Subcutaneous abdominal adipose tissue (tissue), 5 donors: Measurements from ENCODE around the gene BNC2.
"Not testable (repeated sequence)": the region's sequence is repeated elsewhere in the genome, so short reads cannot be mapped to it uniquely, and the experiment has no call there.

Source experiments
- H3K27ac ChIP-seq: one replicate; pipeline ENCODE4 v1.7.0; 2013; ENCODE audit warnings: low read depth, mild to moderate bottlenecking, inconsistent platforms, low read length, moderate library complexity
- H3K27me3 ChIP-seq, 5 donors: one replicate each; pipeline ENCODE4 v1.7.0; 2013; ENCODE audit warnings: low read length in 5 of 5, inconsistent platforms in 1 of 5; ENCODE audit not compliant: control insufficient read depth in 5 of 5, insufficient read depth in 4 of 5
- H3K36me3 ChIP-seq, 5 donors: one replicate each; pipeline ENCODE4 v1.7.0; 2013; ENCODE audit warnings: low read length in 5 of 5; ENCODE audit not compliant: control insufficient read depth in 5 of 5, insufficient read depth in 5 of 5
- H3K4me1 ChIP-seq, 5 donors: one replicate each; pipeline ENCODE4 v1.7.0; 2013; ENCODE audit warnings: low read length in 5 of 5, mild to moderate bottlenecking in 3 of 5, moderate library complexity in 1 of 5; ENCODE audit not compliant: control insufficient read depth in 5 of 5, insufficient read depth in 5 of 5
- H3K4me3 ChIP-seq, 5 donors: one replicate each; pipeline ENCODE4 v1.7.0; 2013; ENCODE audit warnings: low read length in 5 of 5, low read depth in 1 of 5
- H3K9ac ChIP-seq, 5 donors: one replicate each; pipeline ENCODE4 v1.7.0; 2013; ENCODE audit warnings: low read length in 5 of 5, mild to moderate bottlenecking in 4 of 5, moderate library complexity in 3 of 5
- H3K9me3 ChIP-seq, 5 donors: one replicate each; pipeline ENCODE4 v1.7.0; 2013; ENCODE audit warnings: low read length in 5 of 5; ENCODE audit not compliant: control insufficient read depth in 5 of 5
- donor health status: healthy.
- donor health status: healthy.
- donor health status: healthy.
- donor health status: healthy.
- donor health status: healthy.

Gene BNC2

DNA sequence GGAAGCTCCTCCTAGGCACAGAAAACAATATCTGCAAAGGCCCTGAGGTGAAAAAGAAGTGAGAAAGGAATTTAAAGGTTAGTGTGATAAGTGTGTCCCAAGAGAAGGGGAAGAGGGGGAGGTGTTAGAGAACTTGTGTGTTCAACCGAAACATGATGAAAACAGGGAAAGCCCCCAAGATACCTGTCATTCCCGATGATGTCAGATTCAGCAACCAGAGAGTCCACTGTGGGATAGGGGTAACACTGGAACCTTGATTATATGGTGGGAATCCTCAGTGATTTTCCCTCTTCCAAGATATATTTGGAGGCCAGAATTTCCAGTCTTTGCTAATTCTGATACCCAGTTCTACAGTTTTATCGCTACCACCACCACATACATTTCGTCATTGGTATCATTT lies 15.5 kb upstream of the BNC2 start:
- Histone ChIP-seq H3K9me3 (no peaks in the 10 kb centered on the region), H3K9ac (no peak overlapping the region), H3K4me1 (peaks cover 0 to 6% (median 0%) of the 10 kb centered on the region in 5 donors), H3K36me3 (no peaks in the 10 kb centered on the region), H3K27ac (no peak overlapping the region), H3K4me3 (no peak overlapping the region), H3K27me3 (no peaks in the 10 kb centered on the region)

DNA sequence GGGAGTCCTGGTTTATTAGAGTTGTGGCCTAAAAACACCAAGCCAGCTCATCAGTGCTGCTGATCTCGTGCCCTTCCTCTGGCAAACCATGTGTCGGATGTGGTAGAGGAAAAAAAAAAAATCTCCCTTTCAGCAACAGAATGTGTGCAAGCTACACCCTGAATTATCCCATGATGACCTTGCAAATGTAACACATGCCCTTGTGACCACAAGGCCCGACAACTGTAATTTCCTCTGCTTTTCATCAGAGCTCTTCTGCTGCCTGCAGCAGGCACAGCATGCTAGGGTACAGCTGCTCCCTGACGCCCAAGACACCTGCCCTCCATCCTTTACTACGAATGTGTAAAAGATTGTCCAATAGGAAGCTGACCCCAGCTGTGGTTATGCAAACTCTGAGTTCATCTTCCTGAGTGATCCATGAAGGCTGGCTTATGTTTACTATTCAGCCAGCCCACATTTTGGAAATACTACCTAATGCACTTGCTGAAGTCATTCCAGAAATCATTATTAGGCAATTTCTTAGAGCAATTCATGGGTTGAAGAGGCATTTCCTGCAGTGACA lies 14.6 kb upstream of the BNC2 start:
- H3K27me3 ChIP-seq, result no peaks in the 10 kb centered on the region
- no peak overlapping the region for H3K4me3 ChIP-seq
- no peaks in the 10 kb centered on the region for H3K36me3 ChIP-seq
- H3K4me1 ChIP-seq, result peaks cover 0 to 9% (median 0%) of the 10 kb centered on the region in 5 donors
- H3K27ac ChIP-seq, result no peak overlapping the region
- H3K9ac ChIP-seq, result no peak overlapping the region
- no peaks in the 10 kb centered on the region for H3K9me3 ChIP-seq

DNA sequence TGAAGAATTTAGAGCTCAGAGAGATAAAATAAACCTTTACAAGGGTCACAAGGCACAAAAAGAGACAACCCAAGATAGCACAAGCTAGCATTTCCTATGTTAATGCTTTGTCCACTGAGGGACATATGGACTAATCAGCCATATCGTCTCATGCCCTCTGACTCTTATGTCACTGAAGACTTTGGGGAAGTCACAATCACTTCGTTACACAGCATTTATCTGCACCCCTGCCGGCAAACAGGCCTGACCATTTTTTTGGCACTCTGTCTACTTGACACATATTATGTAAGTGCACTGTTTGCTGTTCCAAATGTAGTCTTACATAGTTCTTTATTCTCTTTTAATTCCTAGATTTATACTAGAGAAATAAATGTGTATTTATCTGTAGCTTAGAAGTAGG lies 13.9 kb upstream of the BNC2 start:
- H3K27ac ChIP-seq, result no peak overlapping the region
- no peak overlapping the region for H3K9ac ChIP-seq
- no peak overlapping the region for H3K4me3 ChIP-seq
- H3K36me3 ChIP-seq, result no peaks in the 10 kb centered on the region
- peaks cover 0 to 9% (median 0%) of the 10 kb centered on the region in 5 donors for H3K4me1 ChIP-seq
- no peaks in the 10 kb centered on the region for H3K9me3 ChIP-seq
- H3K27me3 ChIP-seq, result no peaks in the 10 kb centered on the region

DNA sequence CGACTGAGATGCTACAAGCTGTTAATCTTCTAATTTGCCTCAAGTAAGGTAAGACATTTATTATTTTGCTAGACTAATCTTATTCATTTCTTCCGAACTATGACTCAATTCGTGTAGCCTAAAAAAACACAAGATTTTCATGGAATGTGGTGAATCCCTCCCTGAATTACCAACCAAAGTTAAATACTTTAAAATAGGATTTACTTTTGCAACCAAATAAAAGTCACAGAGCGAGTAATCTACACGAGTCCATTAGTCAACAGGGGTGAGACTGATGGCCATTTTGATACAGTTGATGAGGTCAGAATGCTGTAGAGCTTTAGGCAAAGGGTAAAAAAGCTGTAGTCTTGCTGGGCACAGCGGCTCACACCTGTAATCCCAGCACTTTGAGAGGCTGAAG lies 13.1 kb upstream of the BNC2 start:
- no peaks in the 10 kb centered on the region for H3K27me3 ChIP-seq
- H3K36me3 ChIP-seq, result no peaks in the 10 kb centered on the region
- H3K9me3 ChIP-seq, result no peaks in the 10 kb centered on the region
- no peak overlapping the region for H3K4me3 ChIP-seq
- H3K27ac ChIP-seq, result no peak overlapping the region
- peaks cover 0 to 9% (median 0%) of the 10 kb centered on the region in 5 donors for H3K4me1 ChIP-seq
- H3K9ac ChIP-seq, result no peak overlapping the region

DNA sequence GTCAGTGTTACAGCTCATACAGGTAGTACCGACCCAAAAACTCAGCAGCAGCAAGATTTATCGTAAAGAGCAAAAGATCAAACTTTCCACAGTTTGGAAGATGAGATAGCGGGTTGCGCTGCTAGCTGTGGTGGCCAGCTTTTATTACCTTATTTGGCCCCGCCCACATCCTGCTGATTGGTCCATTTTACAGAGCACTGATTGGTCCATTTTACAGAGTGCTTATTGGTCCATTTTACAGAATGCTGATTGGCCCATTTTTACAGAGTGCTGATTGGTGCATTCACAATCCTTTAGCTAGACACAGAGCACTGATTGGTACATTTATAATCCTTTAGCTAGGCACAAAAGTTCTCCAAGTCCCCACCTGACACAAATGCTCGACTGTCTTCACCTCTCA lies 12.0 kb upstream of the BNC2 start:
- not testable (repeated sequence) for H3K4me3 ChIP-seq, H3K9ac ChIP-seq, H3K4me1 ChIP-seq, H3K9me3 ChIP-seq, H3K27me3 ChIP-seq, H3K27ac ChIP-seq, H3K36me3 ChIP-seq

DNA sequence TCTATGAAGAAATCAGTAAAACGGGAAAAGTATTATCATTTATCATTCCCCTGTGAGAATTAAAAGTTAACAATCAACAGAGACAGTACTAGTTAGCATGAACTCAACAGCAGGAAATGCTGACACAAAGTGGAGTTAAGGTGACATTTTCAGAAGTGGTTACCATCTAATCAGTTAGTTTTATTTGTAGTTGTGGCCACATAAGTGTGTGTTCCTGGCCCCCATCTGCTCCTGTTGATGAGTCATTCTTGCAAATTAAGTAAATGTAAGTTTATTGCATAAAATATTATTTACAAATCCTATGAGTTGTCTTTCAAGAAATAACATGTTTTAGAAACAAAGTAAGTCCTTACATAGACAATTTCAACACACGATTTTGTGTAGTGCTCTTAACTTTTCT lies 8.9 kb upstream of the BNC2 start:
- Histone ChIP-seq H3K36me3 (no peaks in the 10 kb centered on the region), H3K9ac (no peak overlapping the region), H3K27me3 (no peaks in the 10 kb centered on the region), H3K4me3 (no peak overlapping the region), H3K27ac (no peak overlapping the region), H3K4me1 (peaks cover 0 to 5% (median 0%) of the 10 kb centered on the region in 5 donors), H3K9me3 (no peaks in the 10 kb centered on the region)

DNA sequence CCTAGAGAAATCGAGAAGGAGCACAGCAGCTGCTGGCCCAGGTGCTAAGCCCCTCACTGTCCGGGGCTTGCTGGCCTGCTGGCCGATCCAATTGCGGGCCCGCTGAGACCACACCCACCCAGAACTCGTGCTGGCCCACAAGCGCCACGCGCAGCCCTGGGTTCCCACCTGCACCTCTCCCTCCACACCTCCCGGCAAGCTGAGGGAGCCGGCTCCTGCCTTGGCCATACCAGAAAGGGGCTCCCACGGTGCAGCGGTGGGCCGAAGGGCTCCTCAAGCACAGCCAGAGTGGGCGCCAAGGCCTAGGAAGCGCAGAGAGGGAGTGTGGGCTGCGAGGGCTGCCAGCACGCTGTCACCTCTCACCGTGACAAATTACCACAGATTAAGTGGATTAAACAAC lies 6.8 kb upstream of the BNC2 start:
- H3K27ac ChIP-seq, result no peak overlapping the region
- H3K9ac ChIP-seq, result no peak overlapping the region
- no peaks in the 10 kb centered on the region for H3K27me3 ChIP-seq
- H3K36me3 ChIP-seq, result no peaks in the 10 kb centered on the region
- H3K9me3 ChIP-seq, result no peaks in the 10 kb centered on the region
- no peak overlapping the region for H3K4me3 ChIP-seq
- peaks cover 0 to 2% (median 0%) of the 10 kb centered on the region in 5 donors for H3K4me1 ChIP-seq

DNA sequence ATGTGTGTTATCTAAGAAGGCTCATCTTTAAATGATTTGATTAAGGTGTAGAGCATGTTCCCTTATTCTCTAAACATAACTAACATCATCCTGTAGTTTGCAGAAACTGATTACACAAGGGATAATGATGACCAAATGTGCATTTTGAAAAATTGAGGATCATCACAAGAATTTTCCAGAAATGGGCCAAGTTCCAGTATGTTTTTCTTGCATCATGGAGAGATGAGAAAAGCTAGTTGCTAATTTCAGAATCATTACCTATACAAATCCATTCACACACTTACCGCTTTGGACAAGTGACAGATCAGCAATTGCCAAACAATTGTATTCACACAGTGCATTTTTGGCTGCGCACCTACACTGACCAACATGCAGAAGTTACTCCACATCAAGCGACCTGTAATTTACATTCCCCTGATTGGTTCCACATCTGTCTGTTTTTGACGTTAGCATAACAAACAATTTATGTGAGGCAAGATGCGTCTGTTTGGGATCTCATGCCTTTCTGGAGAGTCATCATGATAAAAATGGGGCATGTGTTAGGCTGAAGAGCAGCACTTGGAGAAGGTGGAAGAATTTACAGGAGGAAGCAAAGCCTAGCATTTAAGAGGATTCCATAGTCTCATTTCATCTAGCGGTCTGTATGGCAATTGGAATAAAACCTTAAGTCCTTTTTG lies 2.8 kb upstream of the BNC2 start:
- Histone ChIP-seq H3K4me1 (peaks cover 1 to 34% (median 21%) of the 10 kb centered on the region in 5 donors), H3K4me3 (no peak overlapping the region), H3K27ac (no peak overlapping the region), H3K9me3 (no peaks in the 10 kb centered on the region), H3K36me3 (no peaks in the 10 kb centered on the region), H3K9ac (no peak overlapping the region), H3K27me3 (no peaks in the 10 kb centered on the region)

DNA sequence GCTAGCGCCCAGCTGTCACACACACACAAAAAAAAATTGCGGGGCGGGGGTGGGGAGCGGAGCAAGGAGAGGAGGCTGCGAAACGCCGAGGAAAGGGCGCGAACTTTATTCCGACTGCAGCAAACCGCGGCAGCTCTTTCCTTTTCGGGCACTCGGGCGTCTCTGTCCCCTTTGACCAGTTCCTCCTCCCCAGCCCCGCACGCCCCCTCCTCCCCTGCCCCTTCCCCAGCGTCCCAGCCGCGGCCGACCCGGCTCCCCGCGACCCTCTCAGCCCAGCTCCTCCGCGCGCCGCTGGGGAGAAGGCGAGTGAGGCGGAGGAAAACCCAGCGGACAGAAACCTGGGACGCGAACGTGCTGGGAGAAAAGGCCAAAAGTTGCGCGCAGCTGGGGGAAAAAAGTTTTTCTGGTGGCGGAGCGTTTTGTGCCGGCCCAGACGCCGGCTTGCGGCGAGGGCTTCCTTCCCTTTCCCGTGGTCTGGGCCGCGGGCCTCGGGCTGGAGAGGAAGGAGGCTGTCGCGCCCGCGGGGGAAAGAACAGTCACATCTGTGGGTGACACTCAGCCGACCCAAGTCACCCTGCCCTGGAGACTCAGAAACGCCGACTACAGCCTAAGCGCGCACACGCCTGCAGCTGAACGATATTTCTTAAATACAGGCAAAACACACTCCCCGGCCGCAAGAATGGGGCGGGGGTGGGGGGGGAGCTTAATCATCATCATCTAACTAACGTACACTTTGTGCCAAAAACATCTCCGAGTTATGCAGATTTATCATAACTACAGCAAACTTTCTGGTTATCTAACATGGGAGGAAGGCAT lies 1.1 kb upstream of the BNC2 start:
- Histone ChIP-seq H3K9ac (peak overlapping the region in 4 of 5 donors; percentile 53 to 77 (median 66)), H3K4me3 (peak overlapping the region; percentile 67 to 88 (median 77)), H3K27ac (peak overlapping the region; percentile 71), H3K9me3 (no peaks in the 10 kb centered on the region), H3K27me3 (no peaks in the 10 kb centered on the region), H3K4me1 (peaks cover 1 to 44% (median 30%) of the 10 kb centered on the region in 5 donors), H3K36me3 (no peaks in the 10 kb centered on the region)
